Occipital lobe (tissue), 2 donors: ENCODE measurements around the gene TBC1D5. TPM values are rescaled to one million over a fixed set of nuclear protein-coding genes. Genes with fewer than 3 reads are reported as not detected.
A peak's percentile ranks its signal among the peaks of the same experiment; 100 is the strongest.

Experiments
- DNase-seq: peaks from one replicate; lab custom pipeline; 2025; lab: John Stamatoyannopoulos, UW
- total RNA-seq: library from RNA; depleted of rRNA; stranded (reverse); fragments of >200 nt; gene quantifications from one replicate; pipeline ENCODE4 v1.2.3, GENCODE V29; 2014

The TBC1D5 gene
- total RNA-seq, 1 donor from 2014 or later: 110 TPM

- DNase-seq: no peak
These were observed 509.0 kb downstream of the TBC1D5 start for GRCh38 chr3:17233398-17233800.

GRCh38 chr3:17232442-17232841, 510.0 kb downstream of the TBC1D5 start:
- no peak for DNase-seq

GRCh38 chr3:17231537-17232261, 510.7 kb downstream of the TBC1D5 start:
- DNase-seq: no peak

GRCh38 chr3:17227472-17227871, 515.0 kb downstream of the TBC1D5 start:
- DNase-seq: no peak

- DNase-seq: no peak
These were observed 520.9 kb downstream of the TBC1D5 start for GRCh38 chr3:17221529-17221928.

GRCh38 chr3:17219593-17219992, 522.8 kb downstream of the TBC1D5 start:
- no peak for DNase-seq

GRCh38 chr3:17218587-17218986, 523.8 kb downstream of the TBC1D5 start:
- no peak for DNase-seq

- no peak for DNase-seq
These were observed 524.8 kb downstream of the TBC1D5 start for GRCh38 chr3:17217588-17217987.

GRCh38 chr3:17213102-17213501, 529.3 kb downstream of the TBC1D5 start:
- DNase-seq: no peak

GRCh38 chr3:17207979-17208378, 534.5 kb downstream of the TBC1D5 start:
- no peak for DNase-seq

- DNase-seq: no peak
These were observed 535.4 kb downstream of the TBC1D5 start for GRCh38 chr3:17207019-17207418.

- no peak for DNase-seq
These were observed 538.3 kb downstream of the TBC1D5 start for GRCh38 chr3:17204049-17204650.

- no peak for DNase-seq
These were observed 540.9 kb downstream of the TBC1D5 start for GRCh38 chr3:17201538-17201937.

GRCh38 chr3:17195856-17196604, 546.4 kb downstream of the TBC1D5 start:
- no peak for DNase-seq

GRCh38 chr3:17195192-17195611, 547.2 kb downstream of the TBC1D5 start:
- peak; percentile 43 for DNase-seq

GRCh38 chr3:17194116-17194515, 548.3 kb downstream of the TBC1D5 start:
- DNase-seq: no peak

GRCh38 chr3:17192995-17193394, 549.4 kb downstream of the TBC1D5 start:
- DNase-seq: no peak

- peak; percentile 27 for DNase-seq
These were observed 551.9 kb downstream of the TBC1D5 start for GRCh38 chr3:17190353-17191078.

GRCh38 chr3:17188378-17188777, 554.1 kb downstream of the TBC1D5 start:
- DNase-seq: no peak

- no peak for DNase-seq
These were observed 554.7 kb downstream of the TBC1D5 start for GRCh38 chr3:17187589-17188184.

GRCh38 chr3:17183951-17184550, 558.4 kb downstream of the TBC1D5 start:
- DNase-seq: no peak
